GM06990 (cell line): ENCODE results near the gene GRIN3B.

Experiments used
- DNase-seq: peaks from one replicate; pipeline ENCODE4 v3.0.0-alpha.2; 2011; ENCODE audit not compliant: insufficient read length; ENCODE audit errors: extremely low read depth
- H3K27me3 ChIP-seq: replicated peaks from 2 replicates; pipeline ENCODE4 v1.6.0; 2011; ENCODE audit warnings: low read length; ENCODE audit not compliant: control insufficient read depth, insufficient read depth
- H3K36me3 ChIP-seq: 2 replicates; pipeline ENCODE4 v1.5.1; 2011; ENCODE audit warnings: low read length; ENCODE audit not compliant: control insufficient read depth, insufficient read depth
- H3K4me3 ChIP-seq: replicated peaks from 2 replicates; pipeline ENCODE4 v1.5.1; 2011; ENCODE audit warnings: low read depth, mild to moderate bottlenecking, control low read depth, low read length
- TF ChIP-seq, protein P1 (sequence below): IDR thresholded peaks from 2 replicates; pipeline ENCODE4 v1.5.1; 2011; ENCODE audit warnings: low read length, control low read depth, mild to moderate bottlenecking, inconsistent platforms; ENCODE audit not compliant: insufficient read depth, poor library complexity, severe bottlenecking

GRIN3B gene

DNA sequence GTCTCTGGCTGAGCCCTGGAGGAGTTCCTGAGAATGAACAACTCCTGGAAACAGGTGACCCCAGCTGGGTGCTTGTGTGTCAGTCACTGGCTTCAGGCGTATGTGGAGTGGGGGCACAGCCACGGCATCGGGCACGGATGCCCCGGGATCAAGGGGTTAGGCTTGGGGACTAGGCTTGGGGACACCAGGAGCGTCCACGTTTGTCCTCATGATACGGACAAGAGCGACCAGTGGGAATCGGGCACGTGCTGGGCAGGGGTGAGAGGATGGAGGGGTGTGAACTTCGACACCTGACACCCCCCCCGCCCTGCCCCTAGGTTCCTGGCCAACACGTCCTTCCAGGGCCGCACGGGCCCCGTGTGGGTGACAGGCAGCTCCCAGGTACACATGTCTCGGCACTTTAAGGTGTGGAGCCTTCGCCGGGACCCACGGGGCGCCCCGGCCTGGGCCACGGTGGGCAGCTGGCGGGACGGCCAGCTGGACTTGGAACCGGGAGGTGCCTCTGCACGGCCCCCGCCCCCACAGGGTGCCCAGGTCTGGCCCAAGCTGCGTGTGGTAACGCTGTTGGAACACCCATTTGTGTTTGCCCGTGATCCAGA, 4.1 kb downstream of the GRIN3B start:
- H3K4me3 ChIP-seq: no peak overlapping the region
- H3K36me3 ChIP-seq: no peaks in the 10 kb centered on the region; the same call in 1 of the 2 replicates
- no peak for DNase-seq
- TF ChIP-seq, protein P1, sequence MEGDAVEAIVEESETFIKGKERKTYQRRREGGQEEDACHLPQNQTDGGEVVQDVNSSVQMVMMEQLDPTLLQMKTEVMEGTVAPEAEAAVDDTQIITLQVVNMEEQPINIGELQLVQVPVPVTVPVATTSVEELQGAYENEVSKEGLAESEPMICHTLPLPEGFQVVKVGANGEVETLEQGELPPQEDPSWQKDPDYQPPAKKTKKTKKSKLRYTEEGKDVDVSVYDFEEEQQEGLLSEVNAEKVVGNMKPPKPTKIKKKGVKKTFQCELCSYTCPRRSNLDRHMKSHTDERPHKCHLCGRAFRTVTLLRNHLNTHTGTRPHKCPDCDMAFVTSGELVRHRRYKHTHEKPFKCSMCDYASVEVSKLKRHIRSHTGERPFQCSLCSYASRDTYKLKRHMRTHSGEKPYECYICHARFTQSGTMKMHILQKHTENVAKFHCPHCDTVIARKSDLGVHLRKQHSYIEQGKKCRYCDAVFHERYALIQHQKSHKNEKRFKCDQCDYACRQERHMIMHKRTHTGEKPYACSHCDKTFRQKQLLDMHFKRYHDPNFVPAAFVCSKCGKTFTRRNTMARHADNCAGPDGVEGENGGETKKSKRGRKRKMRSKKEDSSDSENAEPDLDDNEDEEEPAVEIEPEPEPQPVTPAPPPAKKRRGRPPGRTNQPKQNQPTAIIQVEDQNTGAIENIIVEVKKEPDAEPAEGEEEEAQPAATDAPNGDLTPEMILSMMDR: no peak
- H3K27me3 ChIP-seq: no peaks in the 10 kb centered on the region; the same call in 1 of the 2 replicates

DNA sequence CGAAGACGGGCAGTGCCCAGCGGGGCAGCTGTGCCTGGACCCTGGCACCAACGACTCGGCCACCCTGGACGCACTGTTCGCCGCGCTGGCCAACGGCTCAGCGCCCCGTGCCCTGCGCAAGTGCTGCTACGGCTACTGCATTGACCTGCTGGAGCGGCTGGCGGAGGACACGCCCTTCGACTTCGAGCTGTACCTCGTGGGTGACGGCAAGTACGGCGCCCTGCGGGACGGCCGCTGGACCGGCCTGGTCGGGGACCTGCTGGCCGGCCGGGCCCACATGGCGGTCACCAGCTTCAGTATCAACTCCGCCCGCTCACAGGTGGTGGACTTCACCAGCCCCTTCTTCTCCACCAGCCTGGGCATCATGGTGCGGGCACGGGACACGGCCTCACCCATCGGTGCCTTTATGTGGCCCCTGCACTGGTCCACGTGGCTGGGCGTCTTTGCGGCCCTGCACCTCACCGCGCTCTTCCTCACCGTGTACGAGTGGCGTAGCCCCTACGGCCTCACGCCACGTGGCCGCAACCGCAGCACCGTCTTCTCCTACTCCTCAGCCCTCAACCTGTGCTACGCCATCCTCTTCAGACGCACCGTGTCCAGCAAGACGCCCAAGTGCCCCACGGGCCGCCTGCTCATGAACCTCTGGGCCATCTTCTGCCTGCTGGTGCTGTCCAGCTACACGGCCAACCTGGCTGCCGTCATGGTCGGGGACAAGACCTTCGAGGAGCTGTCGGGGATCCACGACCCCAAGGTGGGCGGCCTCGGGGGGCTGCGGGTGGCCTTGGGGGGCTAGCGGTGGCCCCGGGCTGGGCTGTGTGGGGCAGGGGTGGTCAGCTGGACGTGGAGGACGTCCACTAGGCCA, 4.8 kb downstream of the GRIN3B start:
- peaks cover 3% of the 10 kb centered on the region for H3K36me3 ChIP-seq
- H3K27me3 ChIP-seq: no peaks in the 10 kb centered on the region
- H3K4me3 ChIP-seq: no peak overlapping the region
- no peak for DNase-seq
- TF ChIP-seq, protein P1: no peak

DNA sequence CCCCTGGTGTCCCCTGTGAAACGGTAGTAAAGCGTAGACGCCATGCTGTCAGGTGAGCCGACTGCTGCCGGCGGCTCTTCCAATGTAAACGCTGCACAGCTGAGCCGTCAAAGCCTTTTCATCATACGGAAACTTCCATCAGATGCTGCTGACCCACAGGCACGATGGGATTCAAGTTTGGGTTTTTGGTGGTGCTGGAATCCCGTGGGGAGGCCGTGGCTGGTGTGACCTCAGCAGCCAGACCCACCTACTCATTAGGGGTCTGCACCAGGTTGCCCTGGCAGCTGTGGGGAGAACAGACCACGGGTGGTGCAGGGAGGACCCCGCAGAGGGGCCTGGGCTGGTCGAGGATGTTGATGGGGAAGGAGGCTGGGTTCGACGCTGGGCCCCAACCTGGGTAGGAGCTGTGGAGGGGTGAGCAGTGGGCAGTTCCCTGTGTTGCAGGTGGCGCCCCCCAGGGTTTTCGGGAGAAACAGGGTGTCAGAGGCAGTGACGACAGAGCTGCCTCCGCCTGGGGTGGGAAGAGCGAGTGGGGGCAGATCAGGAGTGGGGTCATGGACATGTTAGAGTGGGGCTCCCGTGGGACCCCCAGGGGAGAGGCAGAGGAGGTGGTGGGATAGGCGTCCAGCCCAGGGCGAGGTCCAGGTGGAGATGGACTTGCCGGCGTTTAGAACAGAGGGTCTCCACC, 6.6 kb downstream of the GRIN3B start:
- no peak for DNase-seq
- H3K36me3 ChIP-seq: peaks cover 12% of the 10 kb centered on the region
- TF ChIP-seq, protein P1: no peak
- H3K4me3 ChIP-seq: no peak overlapping the region
- H3K27me3 ChIP-seq: no peaks in the 10 kb centered on the region

DNA sequence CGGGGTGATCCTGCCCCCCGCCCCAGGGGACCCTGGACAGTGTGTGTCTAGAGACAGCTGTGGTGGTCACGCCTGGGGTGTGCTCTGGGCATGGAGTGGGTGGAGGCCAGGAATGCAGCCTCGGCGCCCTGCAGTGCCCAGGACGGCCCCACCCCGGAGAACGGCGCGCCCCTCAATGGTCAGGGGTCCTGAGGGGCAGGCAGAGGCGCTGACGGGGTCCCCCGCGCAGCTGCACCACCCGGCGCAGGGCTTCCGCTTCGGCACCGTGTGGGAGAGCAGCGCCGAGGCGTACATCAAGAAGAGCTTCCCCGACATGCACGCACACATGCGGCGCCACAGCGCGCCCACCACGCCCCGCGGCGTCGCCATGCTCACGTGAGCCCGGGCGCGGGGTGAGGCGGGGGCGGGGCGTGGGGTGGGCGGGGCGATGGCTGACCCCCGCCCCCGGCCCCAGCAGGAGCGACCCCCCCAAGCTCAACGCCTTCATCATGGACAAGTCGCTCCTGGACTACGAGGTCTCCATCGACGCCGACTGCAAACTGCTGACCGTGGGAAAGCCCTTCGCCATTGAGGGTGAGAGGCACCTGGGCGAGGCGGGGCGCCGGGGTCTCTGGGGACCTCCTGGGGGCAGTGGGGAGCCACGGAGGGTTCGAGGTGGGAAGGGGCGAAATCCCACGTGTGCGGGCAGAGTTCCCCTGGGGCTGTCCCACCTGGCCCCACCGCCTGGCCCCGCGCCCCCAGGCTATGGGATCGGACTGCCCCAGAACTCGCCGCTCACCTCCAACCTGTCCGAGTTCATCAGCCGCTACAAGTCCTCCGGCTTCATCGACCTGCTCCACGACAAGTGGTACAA, 7.4 kb downstream of the GRIN3B start:
- TF ChIP-seq, protein P1: no peak
- Histone ChIP-seq H3K27me3 (no peaks in the 10 kb centered on the region), H3K4me3 (no peak overlapping the region), H3K36me3 (peaks cover 14% of the 10 kb centered on the region)
- no peak for DNase-seq

DNA sequence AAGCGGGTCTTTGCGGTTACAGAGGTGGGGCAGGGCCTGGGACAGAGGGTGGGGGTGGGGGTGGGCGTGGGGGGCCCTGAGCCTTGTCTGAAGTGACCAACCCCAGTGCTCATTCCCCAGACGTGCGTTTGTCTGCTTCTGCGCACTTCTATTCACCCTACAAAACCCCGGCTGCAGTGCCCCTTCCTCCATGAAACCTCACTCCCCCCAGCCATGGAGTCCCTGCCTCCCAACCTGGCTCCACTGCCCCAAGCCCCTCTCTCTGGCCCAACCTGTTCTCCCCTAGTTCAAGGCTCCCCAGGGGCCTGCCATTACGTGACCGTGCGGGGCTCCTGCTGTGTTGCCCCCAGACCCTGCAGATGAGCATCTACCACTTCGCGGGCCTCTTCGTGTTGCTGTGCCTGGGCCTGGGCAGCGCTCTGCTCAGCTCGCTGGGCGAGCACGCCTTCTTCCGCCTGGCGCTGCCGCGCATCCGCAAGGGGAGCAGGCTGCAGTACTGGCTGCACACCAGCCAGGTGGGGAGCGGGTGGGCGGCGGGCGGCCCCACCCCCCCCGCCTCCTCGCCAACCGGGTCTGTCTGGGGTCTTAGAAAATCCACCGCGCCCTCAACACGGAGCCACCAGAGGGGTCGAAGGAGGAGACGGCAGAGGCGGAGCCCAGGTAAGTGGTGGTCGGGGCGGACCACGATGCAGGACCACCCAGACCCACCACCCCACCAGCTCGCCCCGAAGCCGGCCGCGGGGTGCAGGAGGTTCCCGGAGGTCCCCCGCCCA, 8.2 kb downstream of the GRIN3B start:
- H3K4me3 ChIP-seq: no peak overlapping the region
- H3K27me3 ChIP-seq: no peaks in the 10 kb centered on the region
- TF ChIP-seq, protein P1: no peak
- no peak for DNase-seq
- H3K36me3 ChIP-seq: peaks cover 20% of the 10 kb centered on the region
